GM21529 (cell line): ENCODE measurements around the gene MNS1.
"Not testable (repeated sequence)": the region's sequence is repeated elsewhere in the genome, so short reads cannot be mapped to it uniquely, and the experiment has no call there.

ENCODE experiments used
- ATAC-seq: cut with Tn5 transposase; IDR thresholded peaks from one replicate; pipeline ENCODE4 v1.9.1; 2021; ENCODE audit not compliant: unreplicated experiment

The MNS1 gene

GRCh38 chr15:56456229-56456628 lies 8.7 kb downstream of the MNS1 start:
- no peak for ATAC-seq

GRCh38 chr15:56454836-56455235 lies 10.1 kb downstream of the MNS1 start:
- no peak for ATAC-seq

GRCh38 chr15:56445746-56446145 lies 19.2 kb downstream of the MNS1 start:
- no peak for ATAC-seq

- no peak for ATAC-seq
Measured at GRCh38 chr15:56442354-56442753, 22.6 kb downstream of the MNS1 start.

- ATAC-seq, result no peak
Measured at GRCh38 chr15:56440214-56440770, 24.6 kb downstream of the MNS1 start.

- no peak for ATAC-seq
Measured at GRCh38 chr15:56432304-56432703, 32.6 kb downstream of the MNS1 start.

- no peak for ATAC-seq
Measured at GRCh38 chr15:56428821-56429458, 36.0 kb downstream of the MNS1 start.

GRCh38 chr15:56425976-56426375 lies 39.0 kb downstream of the MNS1 start:
- ATAC-seq, result no peak

- no peak for ATAC-seq
Measured at GRCh38 chr15:56425276-56425675, 39.7 kb downstream of the MNS1 start.

- ATAC-seq, result not testable (repeated sequence)
Measured at GRCh38 chr15:56413114-56413733, 51.7 kb downstream of the MNS1 start.

GRCh38 chr15:56411122-56411749 lies 53.7 kb downstream of the MNS1 start:
- no peak for ATAC-seq

GRCh38 chr15:56410721-56411120 lies 54.2 kb downstream of the MNS1 start:
- ATAC-seq, result no peak

GRCh38 chr15:56399209-56399608 lies 65.7 kb downstream of the MNS1 start:
- ATAC-seq, result not testable (repeated sequence)

- not testable (repeated sequence) for ATAC-seq
Measured at GRCh38 chr15:56397325-56397724, 67.6 kb downstream of the MNS1 start.

- no peak for ATAC-seq
Measured at GRCh38 chr15:56394909-56395308, 70.0 kb downstream of the MNS1 start.

GRCh38 chr15:56393277-56393676 lies 71.7 kb downstream of the MNS1 start:
- ATAC-seq, result no peak

GRCh38 chr15:56390739-56391267 lies 74.1 kb downstream of the MNS1 start:
- no peak for ATAC-seq

GRCh38 chr15:56385908-56386307 lies 79.0 kb downstream of the MNS1 start:
- no peak for ATAC-seq

- ATAC-seq, result no peak
Measured at GRCh38 chr15:56383010-56383409, 81.9 kb downstream of the MNS1 start.
